ENCODE results near the gene FOXJ3.
A peak's percentile ranks its signal among the peaks of the same experiment; 100 is the strongest.

FOXJ3 gene

GRCh38 chr1:42267904-42268303, 67.1 kb downstream of the FOXJ3 start:
- H3K27ac Mint-ChIP-seq = no peak overlapping the region
- no peak overlapping the region for H3K4me3 Mint-ChIP-seq
- no peaks in the 10 kb centered on the region for H3K9me3 Mint-ChIP-seq
- no peaks in the 10 kb centered on the region for H3K27me3 Mint-ChIP-seq
- peaks cover 19% of the 10 kb centered on the region for H3K4me1 Mint-ChIP-seq (ENCODE audit: low read depth)
- H3K36me3 Mint-ChIP-seq (ENCODE audit: low read depth) = peaks cover 16% of the 10 kb centered on the region
- intact Hi-C loops (cut with micrococcal nuclease) = no loop called here

DNA sequence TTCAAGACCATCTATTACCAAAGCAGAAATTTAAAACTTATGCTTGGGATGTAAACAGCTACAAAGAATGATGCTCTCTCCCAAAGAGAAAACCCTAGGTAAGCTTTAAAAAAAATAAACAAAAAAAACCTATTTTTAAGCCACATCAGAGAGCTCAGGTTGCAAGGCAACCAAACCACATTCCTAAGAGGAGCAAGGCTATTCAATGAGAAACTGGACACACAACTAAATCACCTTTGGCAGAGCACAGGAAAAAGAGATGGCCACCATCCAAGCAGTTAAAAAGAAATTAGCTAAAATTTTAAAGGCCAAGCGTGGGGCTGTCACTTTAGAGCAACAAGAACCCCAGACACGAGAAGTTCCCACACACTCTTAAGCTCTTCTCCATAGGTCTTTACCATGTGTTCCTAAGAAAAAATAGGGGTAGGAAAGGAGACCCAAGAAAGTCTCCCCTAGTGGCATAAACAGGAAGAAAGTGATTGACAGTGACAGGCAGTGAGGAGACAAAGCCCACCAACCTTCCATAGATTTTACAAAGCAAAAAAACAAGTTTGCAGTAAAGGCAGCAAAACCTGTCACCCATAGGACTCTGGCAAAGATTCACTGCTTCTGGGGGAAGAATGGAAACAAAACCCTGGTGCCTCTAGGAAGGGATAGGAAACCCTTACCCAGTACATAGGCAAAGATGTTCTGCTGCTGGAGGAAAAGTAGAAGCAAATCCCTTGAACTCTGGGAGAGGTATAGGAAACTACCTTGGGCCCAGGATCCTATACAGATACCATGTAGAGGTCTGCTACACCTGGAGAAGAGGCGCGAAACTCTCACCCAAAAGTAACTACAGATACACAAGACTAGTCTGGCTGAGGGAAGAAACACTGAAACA, 68.5 kb downstream of the FOXJ3 start:
- Mint-ChIP-seq H3K4me1 (ENCODE audit: low read depth) (peaks cover 14% of the 10 kb centered on the region), H3K27ac (no peak overlapping the region), H3K9me3 (no peaks in the 10 kb centered on the region), H3K27me3 (no peaks in the 10 kb centered on the region), H3K36me3 (ENCODE audit: low read depth) (peaks cover 21% of the 10 kb centered on the region), H3K4me3 (no peak overlapping the region)
- intact Hi-C loops (cut with micrococcal nuclease) = no loop called here

DNA sequence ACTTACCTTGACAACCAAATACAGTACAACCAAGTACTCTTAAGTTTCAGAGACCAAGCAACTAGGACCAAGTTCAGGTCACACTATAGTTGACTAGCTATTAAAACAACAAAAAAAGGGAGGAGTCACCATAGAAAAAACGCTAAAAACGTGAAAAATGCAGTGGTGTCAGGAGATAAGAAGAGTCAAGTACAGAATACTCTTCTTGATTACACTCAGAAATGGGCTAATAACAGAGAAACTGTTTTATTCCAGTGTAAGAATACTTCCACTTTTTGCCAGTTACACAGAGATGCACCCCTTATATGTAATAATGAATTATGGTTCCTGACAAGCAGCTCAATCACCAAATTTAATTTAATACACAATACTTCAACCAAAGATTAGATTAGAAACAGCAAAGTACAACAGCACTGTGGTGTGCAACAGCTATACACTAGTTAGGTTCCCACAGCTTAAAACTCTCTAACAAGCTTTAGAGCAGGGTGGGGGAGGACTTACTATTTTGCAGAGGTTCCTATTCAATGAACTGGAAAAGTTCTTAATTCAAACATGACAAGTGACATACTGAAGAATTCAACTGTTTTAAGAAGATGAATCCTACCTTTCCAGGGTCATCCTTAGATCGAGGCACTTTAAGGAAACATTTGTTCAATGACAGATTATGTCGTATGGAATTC, 70.4 kb downstream of the FOXJ3 start:
- Mint-ChIP-seq H3K27ac (no peak overlapping the region), H3K4me1 (ENCODE audit: low read depth) (peaks cover 28% of the 10 kb centered on the region), H3K27me3 (no peaks in the 10 kb centered on the region), H3K36me3 (ENCODE audit: low read depth) (peaks cover 28% of the 10 kb centered on the region), H3K4me3 (no peak overlapping the region), H3K9me3 (no peaks in the 10 kb centered on the region)
- intact Hi-C loops (cut with micrococcal nuclease) = no loop called here

GRCh38 chr1:42263019-42263418, 72.0 kb downstream of the FOXJ3 start:
- Mint-ChIP-seq H3K9me3 (no peaks in the 10 kb centered on the region), H3K4me3 (no peak overlapping the region), H3K36me3 (ENCODE audit: low read depth) (peaks cover 32% of the 10 kb centered on the region), H3K27ac (no peak overlapping the region), H3K4me1 (ENCODE audit: low read depth) (peaks cover 31% of the 10 kb centered on the region), H3K27me3 (no peaks in the 10 kb centered on the region)
- intact Hi-C loops (cut with micrococcal nuclease) = no loop called here

DNA sequence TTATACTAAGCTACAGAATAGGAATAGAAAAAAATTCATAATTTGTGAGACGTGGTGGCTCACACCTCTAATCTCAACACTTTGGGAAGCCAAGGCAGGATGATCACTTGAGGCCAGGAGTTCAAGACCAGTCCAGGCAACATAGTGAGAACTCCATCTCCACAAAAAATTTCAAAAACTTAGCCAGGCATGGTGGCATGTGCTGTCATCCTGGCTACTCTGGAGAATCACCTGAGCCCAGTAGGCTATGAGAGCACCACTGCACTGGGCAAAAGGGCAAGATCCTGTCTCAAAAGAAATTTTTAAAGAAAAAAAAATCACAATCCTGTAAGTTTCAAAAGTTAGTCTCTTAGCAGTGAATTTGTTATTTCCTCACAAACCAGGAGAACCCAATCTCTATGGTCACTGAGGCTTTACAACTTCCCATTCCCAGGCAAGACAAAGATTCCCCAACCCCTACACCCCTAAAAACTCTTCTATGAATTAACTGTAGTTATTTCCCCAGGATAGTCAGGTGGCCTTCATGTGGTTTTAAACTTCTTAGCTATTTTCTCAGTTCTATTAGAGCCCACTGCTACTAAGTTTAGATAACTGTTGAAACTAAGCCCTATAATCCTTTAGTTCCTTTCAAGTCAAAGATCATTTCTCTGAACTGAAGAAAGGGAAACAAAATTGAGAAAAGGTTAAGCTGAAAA, 74.5 kb downstream of the FOXJ3 start:
- no peak overlapping the region for H3K4me3 Mint-ChIP-seq
- H3K4me1 Mint-ChIP-seq (ENCODE audit: low read depth) = peaks cover 33% of the 10 kb centered on the region
- peaks cover 39% of the 10 kb centered on the region for H3K36me3 Mint-ChIP-seq (ENCODE audit: low read depth)
- peak overlapping the region; percentile 78 for H3K27ac Mint-ChIP-seq
- intact Hi-C loops (cut with micrococcal nuclease) = no loop called here
- H3K9me3 Mint-ChIP-seq = no peaks in the 10 kb centered on the region
- H3K27me3 Mint-ChIP-seq = no peaks in the 10 kb centered on the region

DNA sequence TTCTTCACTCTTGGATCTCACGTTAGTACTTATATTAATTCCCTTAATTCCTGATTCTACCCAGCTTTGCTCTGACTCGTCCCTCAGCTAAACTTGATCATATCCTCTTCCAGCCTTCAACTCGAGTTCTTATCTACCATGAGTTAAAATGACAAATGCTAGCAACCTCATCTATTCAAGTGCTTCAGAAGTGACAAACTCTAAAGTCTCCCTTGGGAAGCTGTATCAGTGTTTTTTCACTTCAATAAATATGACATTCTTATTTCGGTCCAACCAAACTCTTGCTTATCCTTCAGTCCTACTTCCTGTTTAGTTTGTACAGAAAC, 75.3 kb downstream of the FOXJ3 start:
- H3K36me3 Mint-ChIP-seq (ENCODE audit: low read depth) = peaks cover 37% of the 10 kb centered on the region
- intact Hi-C loops (cut with micrococcal nuclease) = no loop called here
- peak overlapping the region; percentile 27 for H3K4me3 Mint-ChIP-seq
- no peaks in the 10 kb centered on the region for H3K27me3 Mint-ChIP-seq
- peaks cover 33% of the 10 kb centered on the region for H3K4me1 Mint-ChIP-seq (ENCODE audit: low read depth)
- H3K9me3 Mint-ChIP-seq = peaks cover 6% of the 10 kb centered on the region
- H3K27ac Mint-ChIP-seq = peak overlapping the region; percentile 78

- Mint-ChIP-seq H3K9me3 (peaks cover 6% of the 10 kb centered on the region), H3K27me3 (no peaks in the 10 kb centered on the region), H3K4me1 (ENCODE audit: low read depth) (peaks cover 28% of the 10 kb centered on the region), H3K27ac (peak overlapping the region; percentile 78), H3K4me3 (no peak overlapping the region), H3K36me3 (ENCODE audit: low read depth) (peaks cover 32% of the 10 kb centered on the region)
- intact Hi-C loops (cut with micrococcal nuclease) = no loop called here
Measured at GRCh38 chr1:42259059-42259738, 75.8 kb downstream of the FOXJ3 start.

DNA sequence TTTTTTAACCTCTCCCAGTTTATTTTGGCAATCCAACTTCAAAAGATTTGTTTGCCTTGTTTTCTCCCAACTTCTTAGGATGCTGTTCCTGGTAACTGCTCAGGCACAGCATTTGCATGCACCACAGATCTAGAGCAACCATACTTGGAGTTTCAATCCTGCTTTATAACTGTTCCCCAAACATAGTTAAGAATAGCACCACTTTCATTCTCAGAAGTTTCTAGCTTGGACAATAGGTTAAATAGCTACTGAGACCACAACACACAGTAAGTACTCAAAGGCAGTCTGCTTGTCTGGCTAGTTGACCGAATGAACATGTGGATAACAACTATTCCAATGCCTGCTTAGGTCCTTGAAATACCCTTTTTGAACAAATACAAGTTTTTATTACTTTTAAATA, 76.8 kb downstream of the FOXJ3 start:
- Mint-ChIP-seq H3K9me3 (peaks cover 6% of the 10 kb centered on the region), H3K27me3 (no peaks in the 10 kb centered on the region), H3K27ac (no peak overlapping the region), H3K4me3 (no peak overlapping the region), H3K4me1 (ENCODE audit: low read depth) (peaks cover 28% of the 10 kb centered on the region), H3K36me3 (ENCODE audit: low read depth) (peaks cover 23% of the 10 kb centered on the region)
- intact Hi-C loops (cut with micrococcal nuclease) = no loop called here

DNA sequence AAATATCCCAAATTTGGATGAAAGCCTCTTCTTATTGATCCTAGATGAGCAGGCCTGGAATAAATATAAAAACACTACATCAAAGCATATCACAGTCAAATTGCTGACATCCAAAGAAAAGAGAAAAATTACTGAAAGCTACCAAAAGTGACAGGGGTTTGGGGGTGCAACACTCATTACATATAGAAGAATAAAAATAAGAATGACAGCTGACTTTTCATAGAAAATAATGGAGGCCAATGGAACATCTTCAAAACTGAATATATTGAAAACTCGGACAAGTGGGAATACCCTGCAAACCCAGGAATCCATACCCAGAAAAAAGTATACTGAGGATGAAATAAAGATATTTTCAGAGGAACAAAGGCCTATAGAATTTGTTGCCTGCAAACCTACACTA, 84.0 kb downstream of the FOXJ3 start:
- Mint-ChIP-seq H3K9me3 (peaks cover 41% of the 10 kb centered on the region), H3K36me3 (ENCODE audit: low read depth) (peaks cover 38% of the 10 kb centered on the region), H3K4me3 (no peak overlapping the region), H3K27ac (no peak overlapping the region), H3K4me1 (ENCODE audit: low read depth) (peaks cover 5% of the 10 kb centered on the region), H3K27me3 (no peaks in the 10 kb centered on the region)
- intact Hi-C loops (cut with micrococcal nuclease) = no loop called here

- intact Hi-C loops (cut with micrococcal nuclease) = no loop called here
- Mint-ChIP-seq H3K9me3 (peaks cover 38% of the 10 kb centered on the region), H3K27me3 (no peaks in the 10 kb centered on the region), H3K36me3 (ENCODE audit: low read depth) (peaks cover 38% of the 10 kb centered on the region), H3K27ac (no peak overlapping the region), H3K4me1 (ENCODE audit: low read depth) (peaks cover 14% of the 10 kb centered on the region), H3K4me3 (no peak overlapping the region)
Measured at GRCh38 chr1:42250164-42250563, 84.9 kb downstream of the FOXJ3 start.

- no peak overlapping the region for H3K27ac Mint-ChIP-seq
- H3K36me3 Mint-ChIP-seq (ENCODE audit: low read depth) = peaks cover 61% of the 10 kb centered on the region
- no peak overlapping the region for H3K4me3 Mint-ChIP-seq
- peaks cover 38% of the 10 kb centered on the region for H3K9me3 Mint-ChIP-seq
- peaks cover 24% of the 10 kb centered on the region for H3K4me1 Mint-ChIP-seq (ENCODE audit: low read depth)
- H3K27me3 Mint-ChIP-seq = no peaks in the 10 kb centered on the region
- intact Hi-C loops (cut with micrococcal nuclease) = no loop called here
Measured at GRCh38 chr1:42240966-42241755, 93.9 kb downstream of the FOXJ3 start.

- Mint-ChIP-seq H3K9me3 (peaks cover 54% of the 10 kb centered on the region), H3K4me1 (ENCODE audit: low read depth) (peaks cover 11% of the 10 kb centered on the region), H3K27me3 (no peaks in the 10 kb centered on the region), H3K4me3 (no peak overlapping the region), H3K27ac (no peak overlapping the region), H3K36me3 (ENCODE audit: low read depth) (peaks cover 76% of the 10 kb centered on the region)
- intact Hi-C loops (cut with micrococcal nuclease) = no loop called here
Measured at GRCh38 chr1:42239555-42239954, 95.5 kb downstream of the FOXJ3 start.

- intact Hi-C loops (cut with micrococcal nuclease) = no loop called here
- H3K4me3 Mint-ChIP-seq = no peak overlapping the region
- H3K27ac Mint-ChIP-seq = no peak overlapping the region
- H3K4me1 Mint-ChIP-seq (ENCODE audit: low read depth) = peaks cover 11% of the 10 kb centered on the region
- peaks cover 59% of the 10 kb centered on the region for H3K9me3 Mint-ChIP-seq
- H3K36me3 Mint-ChIP-seq (ENCODE audit: low read depth) = peaks cover 76% of the 10 kb centered on the region
- H3K27me3 Mint-ChIP-seq = no peaks in the 10 kb centered on the region
Measured at GRCh38 chr1:42239041-42239440, 96.0 kb downstream of the FOXJ3 start.

Measured in dendritic cell treated with granulocyte-macrophage colony-stimulating factor and Interleukin-4, amounts not matched to agents 40 ng/mL and 50 ng/mL, for 4 days (primary cell).